GM19395 (cell line): Measurements from ENCODE around the gene XAGE5.
"Not testable (repeated sequence)": the region's sequence is repeated elsewhere in the genome, so short reads cannot be mapped to it uniquely, and the experiment has no call there.

Source experiments
- ATAC-seq: cut with Tn5 transposase; IDR thresholded peaks from one replicate; pipeline ENCODE4 v1.9.1; 2021; ENCODE audit warnings: mild to moderate bottlenecking, moderate library complexity; ENCODE audit not compliant: unreplicated experiment

Gene XAGE5

DNA sequence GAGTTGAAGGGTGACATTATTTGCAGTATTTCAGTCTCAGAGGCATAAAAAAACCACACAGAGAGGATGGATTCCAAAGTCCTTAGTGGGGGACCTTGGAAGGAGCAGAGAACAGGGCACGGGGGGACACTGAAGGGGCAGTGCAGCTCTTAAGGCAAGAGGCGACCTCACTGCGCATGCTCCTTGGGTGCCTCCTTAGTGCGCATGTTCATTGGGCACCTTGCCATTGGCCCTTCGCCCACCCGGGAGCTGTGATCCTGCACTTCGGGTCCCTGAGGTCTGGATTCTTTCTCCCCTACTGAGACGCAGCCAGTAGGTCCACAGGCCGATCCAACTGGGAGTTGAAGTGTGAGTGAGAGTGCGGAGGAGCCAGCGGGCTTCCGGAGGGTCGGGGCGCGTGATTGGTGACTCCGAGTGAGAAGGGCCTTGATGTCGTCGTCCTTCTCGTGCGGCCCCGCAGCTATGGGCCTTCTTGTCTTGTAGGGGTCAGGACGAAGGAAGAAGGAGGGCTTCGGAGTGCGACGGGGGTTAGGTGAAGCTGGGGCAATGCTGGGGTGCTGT lies at the start of gene XAGE5:
TSS of gene XAGE5 (plus strand) at position 223 of the 561 bp plus-strand sequence. CDS start 1,280 bp downstream, outside the sequence.
- ATAC-seq = no peak

- not testable (repeated sequence) for ATAC-seq
These were observed 45.1 kb upstream of the XAGE5 start for GRCh38 chrX:52765983-52766382.

DNA sequence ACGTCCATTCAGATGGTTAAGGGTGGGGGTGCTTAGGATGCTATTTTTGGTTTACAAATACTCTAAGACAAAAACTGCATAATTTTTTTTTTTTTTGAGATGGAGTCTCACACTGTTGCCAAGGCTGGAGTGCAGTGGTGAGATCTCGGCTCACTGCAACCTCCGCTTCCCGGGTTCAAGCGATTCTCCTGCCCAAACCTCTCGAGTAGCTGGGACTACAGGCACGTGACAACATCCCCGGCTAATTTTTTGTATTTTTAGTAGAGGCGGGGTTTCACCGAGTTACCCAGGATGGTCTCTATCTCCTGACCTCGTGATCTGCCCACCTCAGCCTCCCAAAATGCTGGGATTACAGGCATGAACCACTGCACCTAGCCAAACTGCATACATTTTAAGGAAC lies 37.6 kb upstream of the XAGE5 start:
- ATAC-seq = not testable (repeated sequence)

- not testable (repeated sequence) for ATAC-seq
These were observed 13.8 kb upstream of the XAGE5 start, which contains the start of gene SPANXN5 for GRCh38 chrX:52797327-52797726. TSS of gene SPANXN5 (minus strand) at chrX:52797427. CDS start at chrX:52797348, 79 bp downstream.

DNA sequence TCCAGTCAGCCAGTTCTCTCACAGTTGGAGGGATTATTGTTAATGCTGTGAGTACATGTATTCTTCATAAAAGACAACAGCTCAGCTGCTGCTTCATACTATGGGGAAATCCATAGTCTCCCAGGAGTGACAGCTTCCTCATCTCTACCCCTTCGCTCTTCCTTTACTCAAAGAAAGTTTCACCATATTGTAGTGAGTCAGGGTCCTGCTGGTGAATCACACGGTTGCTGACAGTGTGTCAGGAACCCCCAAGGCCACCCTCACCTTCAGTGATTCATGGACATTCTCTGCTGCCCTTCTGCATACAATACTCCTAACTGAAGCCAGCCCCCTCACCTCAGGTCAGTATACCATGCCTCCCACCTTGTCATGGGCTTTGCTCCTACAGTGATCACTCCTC lies 6.2 kb upstream of the XAGE5 start:
- not testable (repeated sequence) for ATAC-seq

GRCh38 chrX:52819788-52820187 lies 8.7 kb downstream of the XAGE5 start:
- ATAC-seq = no peak

- no peak for ATAC-seq
These were observed 10.1 kb downstream of the XAGE5 start for GRCh38 chrX:52821079-52821760.

DNA sequence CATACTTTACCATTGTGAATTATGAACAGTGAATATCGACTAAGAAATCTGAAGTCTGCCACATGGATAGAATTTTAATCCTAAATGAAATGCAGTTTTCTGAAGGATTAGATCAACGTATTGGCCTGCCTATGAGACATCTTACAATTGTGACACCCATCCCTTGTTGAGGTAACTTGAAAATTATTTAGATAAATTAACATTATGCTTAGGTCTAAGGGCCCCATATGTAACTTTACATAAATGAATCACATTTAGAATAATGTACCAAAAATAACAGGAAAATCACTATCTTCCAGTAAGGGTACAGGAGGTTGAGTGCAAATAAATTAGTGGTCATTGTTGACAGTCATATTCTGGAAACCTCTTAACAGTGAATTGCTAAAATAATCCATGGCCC lies 13.5 kb downstream of the XAGE5 start:
- no peak for ATAC-seq

DNA sequence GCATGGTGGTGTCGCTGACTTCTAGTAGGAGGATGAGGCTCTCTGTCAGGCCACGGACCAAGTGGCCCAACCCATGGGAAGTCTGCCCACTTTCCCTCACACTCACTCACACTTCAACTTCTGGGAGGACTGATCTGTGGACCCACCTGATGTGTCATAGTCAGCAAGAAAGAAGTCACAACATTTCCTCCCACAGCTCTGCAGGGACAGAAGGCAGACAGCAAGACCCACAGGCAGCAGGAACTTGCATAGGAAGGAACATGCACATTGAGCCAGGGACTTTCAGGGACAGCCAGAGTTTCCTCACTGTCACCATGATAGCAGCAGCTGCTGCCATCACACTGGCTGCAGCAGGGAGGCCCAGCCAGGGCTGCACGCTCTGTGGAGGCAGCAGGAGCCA lies 19.5 kb downstream of the XAGE5 start:
- ATAC-seq = no peak

GRCh38 chrX:52839137-52839536 lies 28.1 kb downstream of the XAGE5 start:
- no peak for ATAC-seq

GRCh38 chrX:52843619-52844018 lies 32.5 kb downstream of the XAGE5 start:
- not testable (repeated sequence) for ATAC-seq

GRCh38 chrX:52852110-52852860 lies 41.2 kb downstream of the XAGE5 start:
- ATAC-seq = no peak

DNA sequence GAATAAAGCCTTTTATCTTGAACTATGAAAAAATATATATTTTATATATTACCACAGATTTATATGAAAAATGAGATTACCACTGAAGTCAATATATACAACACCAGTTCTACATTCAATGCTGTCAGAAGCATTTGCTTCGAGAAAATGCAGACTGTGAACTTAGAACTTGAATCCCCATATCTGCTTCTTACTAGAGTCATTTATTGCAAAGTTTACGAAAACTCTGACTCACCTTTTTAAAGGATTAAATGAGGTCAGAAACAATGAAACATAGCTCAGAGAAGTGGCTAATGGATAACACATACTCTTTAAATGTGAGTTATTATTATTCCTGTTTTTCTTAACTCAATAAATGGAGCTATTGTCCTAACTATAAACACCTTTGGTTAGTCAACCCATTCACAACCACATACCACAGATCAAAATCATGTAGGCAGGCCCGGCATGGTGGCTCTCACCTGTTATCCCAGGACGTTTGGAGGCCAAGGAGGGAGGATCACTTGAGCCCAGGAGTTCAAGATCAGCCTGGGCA lies 46.0 kb downstream of the XAGE5 start:
- ATAC-seq = not testable (repeated sequence)

- no peak for ATAC-seq
These were observed 54.4 kb downstream of the XAGE5 start for GRCh38 chrX:52865343-52865998.
